MM.1S (cell line): ENCODE results near the gene HAUS5.

Source experiments
- DNase-seq: peaks from one replicate; pipeline ENCODE4 v3.0.0-alpha.2; 2015
- H2AFZ ChIP-seq: fragments of 300-600 bp; sonication (generic); 2 replicates; pipeline ENCODE4 v1.6.0; 2016; ENCODE audit warnings: antibody characterized with exemption, low read length
- H3F3A ChIP-seq: fragments of 300-600 bp; sonication (generic); 2 replicates; pipeline ENCODE4 v1.6.1; 2016; ENCODE audit warnings: mild to moderate bottlenecking, antibody characterized with exemption, low read length, moderate library complexity, mixed read lengths; ENCODE audit not compliant: insufficient read depth
- H3K27ac ChIP-seq: fragments of 300-600 bp; sonication (generic); 2 replicates; pipeline ENCODE4 v1.5.1; 2016; ENCODE audit warnings: mild to moderate bottlenecking, low read length
- H3K27me3 ChIP-seq: fragments of 300-600 bp; sonication (generic); replicated peaks from 2 replicates; pipeline ENCODE4 v1.6.0; 2016; ENCODE audit warnings: low read length; ENCODE audit not compliant: insufficient read depth
- H3K36me3 ChIP-seq: fragments of 300-600 bp; sonication (generic); replicated peaks from 2 replicates; pipeline ENCODE4 v1.6.1; 2016; ENCODE audit warnings: mild to moderate bottlenecking, low read length, mixed read lengths; ENCODE audit not compliant: insufficient read depth
- H3K4me1 ChIP-seq: fragments of 300-600 bp; sonication (generic); 2 replicates; pipeline ENCODE4 v1.6.1; 2016; ENCODE audit warnings: low read length, mixed read lengths
- H3K4me2 ChIP-seq: fragments of 300-600 bp; sonication (generic); 2 replicates; pipeline ENCODE4 v1.6.0; 2016; ENCODE audit warnings: low read depth, low read length
- H3K4me3 ChIP-seq: fragments of 300-600 bp; sonication (generic); 2 replicates; pipeline ENCODE4 v1.5.1; 2016; ENCODE audit warnings: low read length, mixed read lengths
- H3K79me2 ChIP-seq: fragments of 300-600 bp; sonication (generic); 2 replicates; pipeline ENCODE4 v1.6.1; 2016; ENCODE audit warnings: mixed run types, low read length, mixed read lengths
- H3K9ac ChIP-seq: fragments of 300-600 bp; sonication (generic); 2 replicates; pipeline ENCODE4 v1.6.1; 2016; ENCODE audit warnings: low read length, mixed read lengths
- H3K9me2 ChIP-seq: fragments of 300-600 bp; sonication (generic); replicated peaks from 2 replicates; pipeline ENCODE4 v1.6.1; 2016; ENCODE audit warnings: mild to moderate bottlenecking, low read length, mixed read lengths; ENCODE audit not compliant: insufficient read depth
- H3K9me3 ChIP-seq: fragments of 300-600 bp; sonication (generic); replicated peaks from 2 replicates; pipeline ENCODE4 v1.6.1; 2016; ENCODE audit warnings: mild to moderate bottlenecking, low read length, mixed read lengths; ENCODE audit not compliant: insufficient read depth
- H4K20me1 ChIP-seq: fragments of 300-600 bp; sonication (generic); 2 replicates; pipeline ENCODE4 v1.6.1; 2016; ENCODE audit warnings: mild to moderate bottlenecking, low read length, moderate library complexity, mixed read lengths; ENCODE audit not compliant: insufficient read depth
- EZH2 ChIP-seq: fragments of 300-600 bp; sonication (generic); optimal IDR thresholded peaks from 2 replicates; pipeline ENCODE3; 2017; ENCODE audit warnings: low read depth, mild to moderate bottlenecking, antibody characterized with exemption, low read length, mixed read lengths
- EZH2phosphoT487 ChIP-seq: fragments of 300-600 bp; sonication (generic); IDR thresholded peaks from 2 replicates; pipeline ENCODE4 v1.6.1; 2018; ENCODE audit warnings: antibody characterized with exemption, low read length
- TF ChIP-seq, protein P1 (sequence below): fragments of 300-600 bp; sonication (generic); IDR thresholded peaks from 2 replicates; pipeline ENCODE4 v1.5.1; 2016; ENCODE audit warnings: antibody characterized with exemption, low read length, mixed read lengths

Gene HAUS5

DNA sequence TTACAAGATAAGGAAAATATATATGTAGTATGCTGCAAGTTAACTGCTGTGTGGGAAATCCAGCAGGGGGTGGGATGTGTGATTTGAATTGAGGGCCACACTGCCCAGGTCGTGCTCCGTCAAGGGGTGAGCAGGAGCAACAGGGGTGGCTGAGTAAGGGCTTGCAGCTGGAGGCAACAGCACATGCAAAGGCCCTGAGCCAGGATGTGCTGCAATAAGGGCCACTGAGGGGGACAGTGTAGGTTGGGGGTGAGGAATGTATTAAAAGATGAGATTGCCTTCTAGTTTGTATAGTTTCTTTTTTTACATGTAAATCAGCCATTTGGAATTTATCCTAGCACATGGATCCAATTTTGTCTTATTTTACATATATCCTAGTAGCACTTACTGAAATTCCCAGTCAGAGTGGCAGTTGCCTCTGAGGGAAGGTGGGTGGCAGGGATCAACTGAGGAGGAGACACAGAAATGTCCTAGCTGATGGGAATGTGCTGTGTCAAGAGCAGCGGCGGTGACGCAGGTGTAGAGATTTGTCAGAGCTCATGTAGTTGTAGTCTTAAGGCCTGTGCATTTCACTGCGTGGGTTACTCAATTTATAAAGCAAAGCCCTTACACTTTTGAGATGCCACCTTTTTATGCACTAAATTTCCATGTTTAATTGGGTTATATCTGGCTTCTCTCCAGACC, 10.9 kb downstream of the HAUS5 start:
- peaks cover 2% of the 10 kb centered on the region; the same call in 1 of the 2 replicates for H3F3A ChIP-seq

DNA sequence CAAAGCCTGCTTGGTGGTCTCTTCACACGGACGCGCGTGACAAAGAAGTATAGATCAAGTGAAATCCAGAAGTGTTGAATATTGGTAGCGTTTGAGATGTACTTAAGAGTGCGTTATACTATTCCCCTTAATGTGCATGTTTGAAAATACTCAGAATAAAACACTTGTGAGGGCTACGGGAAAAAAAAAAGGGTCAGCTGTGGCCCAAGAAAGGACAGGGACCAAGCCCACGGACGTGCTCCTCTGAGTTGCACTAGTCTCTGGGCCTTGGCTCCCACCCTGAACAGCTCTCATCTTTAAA, 15.7 kb downstream of the HAUS5 start:
- peak overlapping the region; percentile 51; the same call in 1 of the 2 replicates for H3K27ac ChIP-seq
- H3F3A ChIP-seq, result peaks cover 2% of the 10 kb centered on the region; the same call in 1 of the 2 replicates
- H3K79me2 ChIP-seq, result peaks cover 17% of the 10 kb centered on the region
- peak overlapping the region; percentile 92 for H3K9ac ChIP-seq
- H3K4me2 ChIP-seq, result peak overlapping the region; percentile 74
- no peaks in the 10 kb centered on the region for H4K20me1 ChIP-seq
- DNase-seq, result no peak
- peak overlapping the region; percentile 93 for H3K4me3 ChIP-seq
- H3K4me1 ChIP-seq, result 0 out of 2 replicates have a peak, but pooled peaks cover 3% of the 10 kb centered on the region
- H2AFZ ChIP-seq, result peak overlapping the region; percentile 70
- no peaks in the 10 kb centered on the region for H3K36me3 ChIP-seq
- H3K27me3 ChIP-seq, result no peaks in the 10 kb centered on the region
- H3K9me3 ChIP-seq, result no peaks in the 10 kb centered on the region
- no peaks in the 10 kb centered on the region for H3K9me2 ChIP-seq
- TF ChIP-seq, protein P1, sequence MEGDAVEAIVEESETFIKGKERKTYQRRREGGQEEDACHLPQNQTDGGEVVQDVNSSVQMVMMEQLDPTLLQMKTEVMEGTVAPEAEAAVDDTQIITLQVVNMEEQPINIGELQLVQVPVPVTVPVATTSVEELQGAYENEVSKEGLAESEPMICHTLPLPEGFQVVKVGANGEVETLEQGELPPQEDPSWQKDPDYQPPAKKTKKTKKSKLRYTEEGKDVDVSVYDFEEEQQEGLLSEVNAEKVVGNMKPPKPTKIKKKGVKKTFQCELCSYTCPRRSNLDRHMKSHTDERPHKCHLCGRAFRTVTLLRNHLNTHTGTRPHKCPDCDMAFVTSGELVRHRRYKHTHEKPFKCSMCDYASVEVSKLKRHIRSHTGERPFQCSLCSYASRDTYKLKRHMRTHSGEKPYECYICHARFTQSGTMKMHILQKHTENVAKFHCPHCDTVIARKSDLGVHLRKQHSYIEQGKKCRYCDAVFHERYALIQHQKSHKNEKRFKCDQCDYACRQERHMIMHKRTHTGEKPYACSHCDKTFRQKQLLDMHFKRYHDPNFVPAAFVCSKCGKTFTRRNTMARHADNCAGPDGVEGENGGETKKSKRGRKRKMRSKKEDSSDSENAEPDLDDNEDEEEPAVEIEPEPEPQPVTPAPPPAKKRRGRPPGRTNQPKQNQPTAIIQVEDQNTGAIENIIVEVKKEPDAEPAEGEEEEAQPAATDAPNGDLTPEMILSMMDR, result no peak
- TF ChIP-seq EZH2phosphoT487 (no peak), EZH2 (no peak)

More for the DNA sequence above, 10.9 kb downstream of the HAUS5 start:
- TF ChIP-seq, protein P1, result no peak
- TF ChIP-seq EZH2 (no peak), EZH2phosphoT487 (no peak)
- DNase-seq, result no peak
- H3K36me3 ChIP-seq, result no peaks in the 10 kb centered on the region
- no peaks in the 10 kb centered on the region for H3K4me1 ChIP-seq
- H3K9me3 ChIP-seq, result no peaks in the 10 kb centered on the region
- H3K27me3 ChIP-seq, result no peaks in the 10 kb centered on the region
- H3K79me2 ChIP-seq, result no peaks in the 10 kb centered on the region
- H3K4me2 ChIP-seq, result no peak overlapping the region
- no peak overlapping the region for H3K4me3 ChIP-seq
- H3K27ac ChIP-seq, result no peak overlapping the region
- H4K20me1 ChIP-seq, result no peaks in the 10 kb centered on the region
- no peak overlapping the region for H2AFZ ChIP-seq
- H3K9me2 ChIP-seq, result no peaks in the 10 kb centered on the region
- H3K9ac ChIP-seq, result no peak overlapping the region

DNA sequence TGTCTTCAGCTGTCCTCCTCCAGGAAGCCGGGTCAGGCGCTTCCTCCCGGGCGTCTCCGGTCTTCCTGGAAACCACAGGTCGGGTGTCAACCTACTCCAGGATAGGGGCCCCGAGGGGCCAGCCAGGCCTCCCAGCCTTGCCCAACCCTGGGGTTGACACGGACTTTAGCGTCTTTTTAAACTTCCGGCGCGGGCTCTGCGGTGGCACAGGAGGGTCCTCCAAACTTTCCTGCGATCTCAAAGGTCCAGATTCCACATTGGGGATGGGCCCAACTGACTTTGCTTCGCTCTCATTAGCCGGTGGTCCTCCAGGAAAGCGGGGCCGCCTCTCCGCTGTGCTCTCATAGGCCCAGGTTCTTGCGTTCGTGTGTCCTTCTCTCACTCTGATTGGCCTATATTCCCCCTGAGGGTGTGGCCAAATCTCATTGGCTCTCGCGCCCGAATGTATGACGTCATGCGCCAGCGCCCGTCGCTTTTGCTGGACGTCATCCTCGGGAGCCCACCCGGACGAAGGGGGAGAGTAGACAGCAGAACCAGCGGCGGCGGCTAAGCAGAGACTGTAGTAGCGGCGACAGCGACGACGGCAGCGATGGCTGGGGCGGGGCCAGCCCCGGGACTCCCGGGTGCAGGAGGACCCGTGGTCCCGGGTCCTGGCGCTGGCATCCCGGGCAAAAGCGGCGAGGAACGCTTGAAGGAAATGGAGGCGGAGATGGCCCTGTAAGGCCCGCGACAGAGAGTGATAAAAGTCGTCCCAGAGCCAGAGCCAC, 16.2 kb downstream of the HAUS5 start, which contains the start of gene RBM42:
Gene RBM42, plus strand, starts transcription at position 472 of the 767 bp plus-strand sequence. Its CDS starts 118 bp downstream, at position 590.
- Histone ChIP-seq H3K27ac (peak within 1 kb of the TSS; percentile 51; the same call in 1 of the 2 replicates), H2AFZ (peak within 1 kb of the TSS; percentile 84)
- TF ChIP-seq, protein P1, result no peak
- TF ChIP-seq EZH2phosphoT487 (no peak), EZH2 (no peak)

More for the DNA sequence above, 16.2 kb downstream of the HAUS5 start, which contains the start of gene RBM42:
- Histone ChIP-seq H3K27me3 (no peaks in the 10 kb centered on the region), H4K20me1 (no peaks in the 10 kb centered on the region), H3K4me1 (0 out of 2 replicates have a peak, but pooled peaks cover 3% of the 10 kb centered on the region), H3K4me3 (peak within 1 kb of the TSS; percentile 93), H3K79me2 (peaks cover 17% of the 10 kb centered on the region), H3K4me2 (peak within 1 kb of the TSS; percentile 99), H3K9me3 (no peaks in the 10 kb centered on the region), H3K9me2 (no peaks in the 10 kb centered on the region), H3K36me3 (no peaks in the 10 kb centered on the region), H3F3A (peaks cover 2% of the 10 kb centered on the region; the same call in 1 of the 2 replicates), H3K9ac (peak within 1 kb of the TSS; percentile 92)
- DNase-seq, result peak; percentile 98
